GM12864 (cell line): ENCODE data around the gene AXIN1.

Source experiments
- DNase-seq: peaks from one replicate; pipeline ENCODE4 v3.0.0-alpha.2; 2011; ENCODE audit warnings: low read depth
- H3K4me3 ChIP-seq: 2 replicates; pipeline ENCODE4 v1.5.1; 2011; ENCODE audit warnings: mild to moderate bottlenecking, low read depth, low read length, control low read depth
- TF ChIP-seq, protein P1 (sequence below): IDR thresholded peaks from 2 replicates; pipeline ENCODE4 v1.5.1; 2011; ENCODE audit warnings: low read depth, mild to moderate bottlenecking, moderate library complexity, low read length, control low read depth, inconsistent platforms; ENCODE audit errors: missing control alignments

Gene AXIN1

DNA sequence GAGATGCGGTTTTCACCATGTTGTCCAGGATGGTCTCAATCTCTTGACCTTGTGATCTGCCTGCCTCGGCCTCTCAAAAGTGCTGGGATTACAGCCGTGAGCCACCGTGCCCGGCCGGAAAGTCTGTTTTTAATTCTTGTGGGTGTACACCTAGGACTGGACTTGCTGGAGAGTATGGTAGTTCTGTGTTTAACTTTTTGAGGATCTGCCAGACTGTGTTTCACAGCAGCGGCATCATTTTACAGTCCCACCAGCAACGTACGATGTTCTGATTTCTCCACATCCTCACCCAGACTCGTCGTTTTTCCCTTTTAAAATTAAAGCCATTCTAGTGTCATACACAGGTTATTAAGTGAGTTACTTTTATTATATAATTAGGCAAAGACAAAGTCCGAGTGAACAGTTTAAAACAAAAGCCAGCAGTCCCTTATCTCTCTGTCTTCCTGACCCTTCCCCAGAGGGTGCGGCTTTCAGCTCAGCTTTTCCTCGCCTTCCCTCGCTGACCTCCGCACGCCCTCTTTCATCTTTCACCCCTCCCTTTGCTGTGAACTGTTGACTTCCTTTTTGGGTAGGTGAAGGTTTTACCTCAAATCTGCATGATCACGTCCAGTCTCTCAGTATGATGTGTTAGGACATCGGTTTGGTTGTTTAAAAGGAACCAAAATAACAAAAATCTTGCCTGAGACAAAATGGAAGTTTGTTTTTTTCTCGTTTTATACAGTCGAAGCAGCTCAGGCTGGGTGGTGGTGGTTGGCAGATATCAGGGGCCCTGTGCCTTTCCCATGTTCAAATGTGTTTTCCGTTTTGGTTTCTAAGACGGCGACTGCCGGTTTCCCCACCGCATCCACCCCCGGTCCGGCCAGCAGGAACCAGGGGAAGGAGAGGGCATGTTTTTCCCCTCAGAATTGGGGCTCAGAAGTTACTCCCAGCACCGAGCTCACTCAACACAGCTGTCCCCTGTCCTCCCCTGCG is 99.9 kb downstream of the AXIN1 start:
- peak; percentile 34 for DNase-seq
- peak overlapping the region; percentile 23 for H3K4me3 ChIP-seq
- TF ChIP-seq, protein P1, sequence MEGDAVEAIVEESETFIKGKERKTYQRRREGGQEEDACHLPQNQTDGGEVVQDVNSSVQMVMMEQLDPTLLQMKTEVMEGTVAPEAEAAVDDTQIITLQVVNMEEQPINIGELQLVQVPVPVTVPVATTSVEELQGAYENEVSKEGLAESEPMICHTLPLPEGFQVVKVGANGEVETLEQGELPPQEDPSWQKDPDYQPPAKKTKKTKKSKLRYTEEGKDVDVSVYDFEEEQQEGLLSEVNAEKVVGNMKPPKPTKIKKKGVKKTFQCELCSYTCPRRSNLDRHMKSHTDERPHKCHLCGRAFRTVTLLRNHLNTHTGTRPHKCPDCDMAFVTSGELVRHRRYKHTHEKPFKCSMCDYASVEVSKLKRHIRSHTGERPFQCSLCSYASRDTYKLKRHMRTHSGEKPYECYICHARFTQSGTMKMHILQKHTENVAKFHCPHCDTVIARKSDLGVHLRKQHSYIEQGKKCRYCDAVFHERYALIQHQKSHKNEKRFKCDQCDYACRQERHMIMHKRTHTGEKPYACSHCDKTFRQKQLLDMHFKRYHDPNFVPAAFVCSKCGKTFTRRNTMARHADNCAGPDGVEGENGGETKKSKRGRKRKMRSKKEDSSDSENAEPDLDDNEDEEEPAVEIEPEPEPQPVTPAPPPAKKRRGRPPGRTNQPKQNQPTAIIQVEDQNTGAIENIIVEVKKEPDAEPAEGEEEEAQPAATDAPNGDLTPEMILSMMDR, result no peak

DNA sequence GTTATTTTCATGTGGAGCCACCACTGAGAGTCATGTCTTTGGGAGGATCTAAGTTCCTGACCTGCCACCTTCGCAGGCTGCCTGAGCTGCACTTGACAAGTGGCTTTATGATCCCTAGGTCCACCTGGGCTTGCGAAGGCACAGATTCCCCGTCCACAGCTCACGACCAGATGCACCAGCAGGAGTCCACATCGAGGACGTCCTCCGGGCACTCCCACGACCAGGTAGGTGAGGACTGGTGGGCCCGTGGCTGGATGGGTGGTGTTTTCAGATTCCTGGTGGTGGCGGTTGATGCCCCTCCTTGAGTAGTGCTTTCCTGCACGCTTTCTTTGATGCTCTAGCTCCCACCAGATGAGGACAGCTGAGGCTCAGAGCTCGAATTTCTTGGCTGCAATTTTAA is 103.1 kb downstream of the AXIN1 start:
- TF ChIP-seq, protein P1, result no peak
- DNase-seq, result no peak
- no peak overlapping the region for H3K4me3 ChIP-seq

DNA sequence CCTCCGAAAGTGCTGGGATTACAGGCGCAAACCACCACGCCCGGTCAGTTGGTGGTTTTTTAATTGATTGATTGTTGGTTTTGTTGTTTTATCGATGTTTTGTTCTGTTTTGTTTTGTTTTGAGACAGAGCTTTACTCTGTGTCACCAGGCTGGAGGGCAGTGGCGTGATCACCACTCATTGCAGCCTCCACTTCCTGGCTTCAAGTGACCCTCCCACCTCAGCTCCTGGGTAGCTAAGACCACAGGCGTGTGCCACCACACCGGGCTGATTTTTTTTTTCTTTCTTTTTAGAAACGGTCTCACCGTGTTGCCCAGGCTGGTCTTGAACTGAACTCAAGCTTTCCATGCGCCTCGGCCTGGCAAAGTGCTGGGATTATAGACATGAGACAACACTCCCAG is 105.5 kb downstream of the AXIN1 start:
- H3K4me3 ChIP-seq, result no peak overlapping the region
- TF ChIP-seq, protein P1, result no peak
- DNase-seq, result no peak

DNA sequence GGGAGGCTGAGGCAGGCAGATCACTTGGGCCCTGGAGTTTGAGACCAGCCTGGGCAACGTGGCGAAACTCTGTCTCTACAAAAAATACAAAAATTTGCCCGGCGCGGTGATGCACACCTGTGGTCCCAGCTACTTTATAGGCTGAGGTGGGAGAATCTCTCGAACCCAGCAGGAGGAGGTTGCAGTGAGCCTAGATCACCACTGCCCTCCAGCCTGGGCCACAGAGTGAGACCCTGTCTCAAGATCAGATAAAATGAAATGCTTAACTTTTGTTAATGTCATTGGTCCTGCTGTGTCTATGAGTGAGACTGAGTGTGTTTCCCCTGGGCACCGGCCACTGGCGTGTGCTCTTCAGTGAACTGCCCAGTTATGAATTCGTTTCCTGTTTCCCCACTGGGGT is 107.4 kb downstream of the AXIN1 start:
- no peak for DNase-seq
- TF ChIP-seq, protein P1, result no peak
- H3K4me3 ChIP-seq, result no peak overlapping the region

DNA sequence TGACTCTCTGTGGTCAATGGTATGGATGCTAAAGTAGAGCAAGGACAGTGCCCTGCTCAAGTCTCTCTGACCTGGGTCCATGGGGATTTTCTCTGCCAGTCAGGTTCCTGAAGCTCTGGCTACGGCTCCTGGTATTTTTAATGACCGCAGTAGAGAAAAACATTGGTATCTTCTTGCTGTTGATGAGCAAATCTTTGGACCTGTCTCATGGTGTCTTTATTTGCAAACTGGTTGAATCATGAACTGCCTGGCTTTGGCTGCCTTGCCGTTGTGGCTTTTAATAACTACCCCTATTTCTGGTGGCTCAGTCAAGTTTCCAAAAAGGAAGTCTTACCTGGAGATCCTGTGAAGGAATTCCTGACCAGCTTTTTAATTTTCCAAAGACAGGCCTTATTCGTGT is 109.2 kb downstream of the AXIN1 start:
- no peak overlapping the region for H3K4me3 ChIP-seq
- no peak for DNase-seq
- TF ChIP-seq, protein P1, result no peak

DNA sequence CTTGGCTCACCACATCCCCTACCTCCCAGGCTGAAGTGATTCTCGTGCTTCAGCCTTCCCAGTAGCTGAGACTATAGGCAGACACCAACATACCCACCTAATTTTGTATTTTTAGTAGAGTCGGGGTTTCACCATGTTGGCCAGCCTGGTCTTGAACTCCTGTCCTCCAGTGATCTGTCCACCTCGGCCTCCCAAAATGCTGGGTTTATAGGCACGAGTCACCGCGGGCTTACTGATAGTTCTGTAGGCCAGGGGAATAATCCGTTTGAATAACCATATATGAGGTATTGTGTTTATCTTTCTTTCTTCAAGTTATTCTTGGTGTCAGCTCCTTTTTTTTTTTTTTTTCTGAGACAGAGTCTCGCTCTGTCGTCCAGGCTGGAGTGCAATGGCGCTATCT is 110.2 kb downstream of the AXIN1 start:
- no peak overlapping the region for H3K4me3 ChIP-seq
- TF ChIP-seq, protein P1, result no peak
- no peak for DNase-seq

DNA sequence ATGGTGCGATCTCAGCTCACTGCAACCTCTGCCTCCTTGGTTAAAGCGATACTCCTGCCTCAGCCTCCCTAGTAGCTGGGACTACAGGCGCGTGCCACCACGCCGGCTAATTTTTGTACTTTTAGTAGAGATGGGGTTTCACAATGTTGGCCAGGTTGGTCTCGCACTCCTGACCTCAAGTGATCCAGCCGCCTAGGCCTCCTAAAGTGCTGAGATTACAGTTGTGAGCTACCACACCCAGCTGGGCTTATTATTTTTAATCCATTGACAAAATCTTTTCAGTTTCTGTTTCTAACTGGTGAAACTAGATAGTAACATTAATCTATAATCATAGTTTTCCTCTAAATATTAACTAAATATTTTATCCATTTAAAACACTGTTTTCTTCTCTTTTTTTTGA is 112.0 kb downstream of the AXIN1 start:
- TF ChIP-seq, protein P1, result no peak
- no peak for DNase-seq
- H3K4me3 ChIP-seq, result no peak overlapping the region
